NCI-H2227 (cell line): ENCODE measurements around the gene CACNA2D1.

Source experiments
- DNase-seq: peaks from one replicate; lab custom pipeline; 2025; ENCODE audit not compliant: unreplicated experiment; lab: John Stamatoyannopoulos, UW

CACNA2D1 gene

GRCh38 chr7:82347808-82348207, 95.8 kb downstream of the CACNA2D1 start:
- no peak for DNase-seq

DNA sequence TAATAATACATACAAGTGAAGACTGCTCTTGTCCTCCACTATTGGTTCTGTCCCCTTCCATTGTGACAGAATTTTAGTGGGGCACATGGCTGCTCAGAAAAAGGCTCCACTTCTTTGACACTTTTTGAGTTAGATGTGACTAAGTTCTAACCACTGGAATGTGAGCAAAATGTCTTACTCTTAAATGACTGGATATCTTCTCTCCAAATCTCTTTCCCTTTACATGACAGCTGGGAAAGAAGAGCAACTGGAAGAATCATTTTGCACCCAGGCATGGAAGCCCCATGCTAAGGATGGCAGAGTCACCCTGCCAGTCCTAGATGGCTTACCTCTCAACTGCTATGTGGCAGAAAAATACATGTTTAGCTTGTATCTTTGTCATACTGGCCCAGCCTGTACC, 97.7 kb downstream of the CACNA2D1 start:
- DNase-seq = no peak

DNA sequence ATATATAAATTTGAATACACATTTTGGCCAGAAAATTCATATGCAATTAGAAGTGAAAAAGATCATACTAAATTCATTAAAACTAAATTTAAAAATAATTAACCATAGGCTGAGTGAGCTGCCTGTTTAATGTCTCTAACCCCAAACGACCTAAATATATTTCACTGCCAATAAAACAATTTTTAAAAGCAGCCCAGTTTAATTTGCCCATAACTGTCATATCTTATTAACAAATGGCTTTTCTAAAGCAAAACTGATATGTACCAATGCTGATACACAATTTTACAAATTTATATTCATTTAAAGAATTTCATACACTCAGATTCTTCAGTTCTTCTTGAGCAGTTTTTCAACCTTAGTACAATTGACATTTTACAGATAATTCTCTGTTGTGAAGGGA, 99.9 kb downstream of the CACNA2D1 start:
- no peak for DNase-seq

- DNase-seq = no peak
These were observed 103.6 kb downstream of the CACNA2D1 start for GRCh38 chr7:82339958-82340357.

GRCh38 chr7:82335927-82336326, 107.7 kb downstream of the CACNA2D1 start:
- DNase-seq = peak; percentile 90

GRCh38 chr7:82335001-82335400, 108.6 kb downstream of the CACNA2D1 start:
- no peak for DNase-seq

GRCh38 chr7:82331234-82331633, 112.3 kb downstream of the CACNA2D1 start:
- DNase-seq = no peak

- DNase-seq = no peak
These were observed 112.8 kb downstream of the CACNA2D1 start for GRCh38 chr7:82330706-82331215.

DNA sequence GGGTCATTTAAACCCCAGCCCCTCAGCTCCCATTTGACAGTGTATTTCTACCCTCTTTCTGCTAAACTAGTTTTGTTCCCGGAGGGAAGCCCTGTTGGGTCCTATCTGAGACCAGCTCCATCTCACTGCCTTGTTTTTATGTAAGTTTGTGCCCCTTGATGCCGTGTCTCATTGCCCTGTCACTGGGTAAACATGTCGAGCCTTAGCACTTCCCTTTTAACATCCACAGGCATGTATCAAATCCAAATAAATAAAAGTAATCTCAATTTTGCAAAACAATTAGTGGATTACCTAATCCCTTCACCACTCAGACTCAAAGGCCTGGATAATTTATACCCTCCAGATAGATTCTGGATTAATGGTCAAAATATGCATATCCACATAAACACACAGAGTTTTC, 115.7 kb downstream of the CACNA2D1 start:
- no peak for DNase-seq

DNA sequence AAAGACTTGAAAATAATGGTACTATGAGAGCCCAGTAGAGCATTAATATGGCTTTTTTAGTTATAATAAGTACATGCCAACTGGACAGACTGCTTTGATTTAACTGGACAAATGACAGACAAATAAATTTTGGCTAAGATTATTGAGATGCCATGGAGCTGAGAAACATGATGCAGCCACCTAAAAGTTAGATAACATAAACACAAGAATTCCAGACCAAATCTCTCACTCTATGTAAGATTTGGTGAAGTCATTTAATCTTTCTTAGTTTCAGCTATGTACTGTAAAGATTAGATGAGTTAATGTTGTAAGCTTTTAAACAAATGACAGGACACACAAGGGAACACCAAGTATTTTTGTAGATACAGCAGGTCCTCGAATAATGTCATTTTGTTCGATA, 118.2 kb downstream of the CACNA2D1 start:
- DNase-seq = no peak

- DNase-seq = no peak
These were observed 119.8 kb downstream of the CACNA2D1 start for GRCh38 chr7:82323806-82324205.

GRCh38 chr7:82319674-82320118, 123.9 kb downstream of the CACNA2D1 start:
- peak; percentile 84 for DNase-seq

DNA sequence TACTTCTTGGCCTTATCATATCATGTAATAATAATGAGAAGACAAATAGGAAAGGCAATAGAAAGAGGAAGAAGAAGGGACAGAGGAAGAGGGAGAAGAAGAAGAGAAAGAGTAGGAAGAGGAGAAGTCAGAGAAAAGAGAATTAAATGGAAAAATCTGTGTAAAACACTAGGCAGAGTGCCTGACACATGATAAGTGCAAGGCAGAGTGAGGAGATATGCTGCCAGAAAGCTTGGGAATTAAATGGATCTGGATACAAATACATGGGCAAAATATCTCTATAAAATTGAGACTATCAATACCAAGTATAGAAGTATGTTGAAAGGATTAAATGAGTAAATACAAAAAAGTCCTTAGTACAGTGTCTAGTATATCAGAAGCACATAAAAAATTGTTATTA, 124.8 kb downstream of the CACNA2D1 start:
- no peak for DNase-seq

DNA sequence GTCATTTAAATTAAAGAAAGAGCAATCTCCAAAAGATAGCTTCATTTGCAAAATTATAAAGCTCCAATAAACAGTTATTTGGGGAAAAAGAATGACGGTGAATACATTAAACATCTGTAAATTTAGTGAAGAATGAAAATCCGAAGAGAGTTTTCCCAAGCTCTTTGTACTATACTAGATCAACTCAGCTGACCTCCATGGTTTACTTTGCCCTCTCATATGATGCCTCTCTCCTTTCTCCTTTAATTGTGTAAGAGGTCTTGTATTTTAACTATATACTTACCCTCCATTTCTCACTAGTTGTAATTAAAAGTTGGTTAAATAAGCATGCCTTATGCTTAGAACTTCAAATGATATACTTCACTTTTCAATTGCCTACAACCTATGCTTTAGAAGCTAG, 125.8 kb downstream of the CACNA2D1 start:
- DNase-seq = no peak

DNA sequence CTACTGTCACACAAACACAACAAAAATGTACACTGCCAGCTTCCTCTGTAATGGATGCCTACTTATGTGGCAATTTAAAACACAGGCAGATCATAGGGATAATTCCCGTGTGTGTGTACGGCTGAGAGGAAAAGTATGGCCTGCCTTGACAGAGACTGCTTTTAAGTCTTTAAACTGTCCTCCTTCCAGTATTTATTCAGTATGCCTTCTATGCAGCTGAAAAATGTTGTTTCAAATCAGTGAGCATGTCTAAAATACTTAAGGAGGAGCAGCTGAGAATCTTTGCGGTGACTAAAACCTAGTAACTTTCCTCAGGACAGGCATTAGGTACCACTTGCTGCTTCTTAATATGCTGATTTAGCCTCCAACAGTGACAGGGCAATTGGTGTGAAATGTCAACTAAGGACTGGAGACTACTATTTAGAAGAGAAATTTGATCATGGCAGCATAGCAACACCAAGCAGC, 126.3 kb downstream of the CACNA2D1 start:
- DNase-seq = peak; percentile 84

DNA sequence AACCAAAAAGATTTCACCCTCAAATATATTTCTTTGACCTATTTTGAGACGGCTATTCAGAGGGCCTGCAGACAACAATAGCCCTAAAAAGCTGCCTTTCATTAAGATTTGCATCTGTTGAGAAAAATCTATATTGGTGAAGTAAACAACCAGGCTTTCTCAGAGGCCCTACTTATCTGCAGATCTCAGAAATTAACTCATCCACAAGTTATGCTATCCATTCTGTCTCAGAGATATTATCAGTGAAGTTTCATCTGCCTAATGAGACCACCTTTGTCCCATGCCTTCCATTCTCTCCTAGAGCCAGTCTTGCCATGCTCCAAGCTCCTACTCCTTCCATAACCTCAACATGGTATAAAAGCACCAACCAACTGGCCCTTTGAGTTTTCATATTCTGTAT, 130.3 kb downstream of the CACNA2D1 start:
- no peak for DNase-seq

GRCh38 chr7:82312646-82313045, 130.9 kb downstream of the CACNA2D1 start:
- peak; percentile 63 for DNase-seq

- DNase-seq = no peak
These were observed 138.1 kb downstream of the CACNA2D1 start for GRCh38 chr7:82305347-82306005.

GRCh38 chr7:82294865-82295264, 148.7 kb downstream of the CACNA2D1 start:
- DNase-seq = no peak

DNA sequence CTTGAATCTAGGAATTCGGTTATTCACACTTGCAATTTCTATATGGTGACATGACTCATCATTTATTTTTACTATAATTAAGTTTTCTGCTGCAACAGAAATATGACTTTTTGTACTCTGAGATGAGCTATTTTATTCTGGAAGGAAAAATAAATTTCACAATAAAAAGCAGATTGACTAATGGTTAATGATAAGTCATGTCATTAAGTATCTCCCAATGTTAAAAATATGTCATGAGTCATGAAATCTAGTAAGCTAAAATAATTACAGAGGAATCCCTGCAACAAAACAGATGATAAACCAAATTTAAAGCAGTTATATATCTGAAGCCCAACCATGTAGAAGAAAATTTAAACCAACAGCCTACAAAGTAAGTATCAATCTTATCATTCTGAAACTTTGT, 149.2 kb downstream of the CACNA2D1 start:
- DNase-seq = no peak

GRCh38 chr7:82293467-82293866, 150.1 kb downstream of the CACNA2D1 start:
- no peak for DNase-seq

DNA sequence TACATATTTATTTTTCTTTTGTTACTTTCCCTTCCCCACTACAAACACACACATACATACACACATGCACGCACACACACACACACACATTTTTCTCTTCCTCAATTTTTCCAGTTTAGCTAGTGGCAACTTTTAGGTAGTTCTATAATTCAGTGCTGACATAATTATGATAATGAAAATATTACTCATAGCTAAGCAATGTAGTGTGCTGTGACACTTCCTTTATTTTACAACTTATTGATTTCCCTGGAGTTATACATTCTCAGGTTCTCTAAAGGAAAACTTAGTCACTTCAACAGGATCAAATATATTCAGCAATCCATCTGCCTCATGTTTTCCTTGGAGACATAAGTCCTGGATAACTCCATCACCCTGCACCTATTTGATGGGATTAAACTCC, 151.6 kb downstream of the CACNA2D1 start:
- DNase-seq = no peak

- DNase-seq = no peak
These were observed 153.7 kb downstream of the CACNA2D1 start for GRCh38 chr7:82289889-82290288.
